ENCODE data around the gene SCO2. TPM values are rescaled to one million over a fixed set of nuclear protein-coding genes. Genes with fewer than 3 reads are reported as not detected.
A peak's percentile ranks its signal among the peaks of the same experiment; 100 is the strongest.

The SCO2 gene
- total RNA-seq, 1 experiment from 2014 or later = 7.0 TPM

GRCh38 chr22:50567721-50568252 lies 42.4 kb upstream of the SCO2 start:
- intact Hi-C loops (cut with micrococcal nuclease) = no loop called here
- no peak overlapping the region for H3K4me3 ChIP-seq (replicated peaks in 1 of 2; ENCODE audit: low read depth in 1 of 2, low read length in 2 of 2)
- peaks cover 6 to 11% of the 10 kb centered on the region in 2 experiments; a peak in 2 of 4 replicates for H3K4me1 ChIP-seq (ENCODE audit: control insufficient read depth in 1 of 2, insufficient read depth in 2 of 2, low read length in 2 of 2)
- no peak overlapping the region for H3K27ac ChIP-seq (ENCODE audit: low read depth, low read length)
- ChIA-PET POLR2A (no interaction called here), RAD21 (ENCODE audit: low non-redundant PET in 1 of 2, low total read pairs in 2 of 2, uncharacterized antibody in 2 of 2, unreplicated experiment in 2 of 2) (no interaction called here), CTCF (no interaction called here)
- H3K36me3 ChIP-seq (ENCODE audit: control insufficient read depth in 1 of 2, insufficient read depth in 2 of 2, low read length in 2 of 2) = peaks cover 0 to 5% of the 10 kb centered on the region in 2 experiments; a peak in 1 of 4 replicates
- DNase-seq (ENCODE audit: low read depth, low spot score) (no peak), ATAC-seq (no peak)
- BruUV-seq (replicated peaks) = no TSS peak
- no peak overlapping the region for H2AFZ ChIP-seq (ENCODE audit: low read depth, low read length, poor library complexity, severe bottlenecking)
- no peak overlapping the region for H3K9ac ChIP-seq (ENCODE audit: low read length)
- H3K9me2 ChIP-seq (ENCODE audit: insufficient read depth) = no peaks in the 10 kb centered on the region
- no peaks in the 10 kb centered on the region for H4K20me1 ChIP-seq (ENCODE audit: insufficient read depth)
- H3K79me2 ChIP-seq (ENCODE audit: insufficient read depth, low read length) = no peaks in the 10 kb centered on the region
- no peaks in the 10 kb centered on the region for H3K27me3 ChIP-seq (ENCODE audit: insufficient read depth, low read length)
- H3K9me3 ChIP-seq (ENCODE audit: control insufficient read depth in 1 of 2, insufficient read depth in 1 of 2, low read depth in 1 of 2, low read length in 2 of 2) = no peaks in the 10 kb centered on the region
- TF ChIP-seq CEBPB (IDR thresholded peaks at IDR 0.05; ENCODE audit: low read depth) = no peak
- TF ChIP-seq ZFX (IDR thresholded peaks at IDR 0.05) = no peak
- TF ChIP-seq RAD21 (IDR thresholded peaks at IDR 0.05; ENCODE audit: low read depth) = no peak
- TF ChIP-seq ZBTB33 (IDR thresholded peaks at IDR 0.05; ENCODE audit: extremely low read depth, insufficient replicate concordance, low read length) = no peak
- no peak for TF ChIP-seq POLR2A (IDR thresholded peaks at IDR 0.05; ENCODE audit: borderline replicate concordance, extremely low read depth, insufficient read depth, insufficient read length)
- TF ChIP-seq EZH2phosphoT487 (IDR thresholded peaks at IDR 0.05; ENCODE audit: borderline replicate concordance) = no peak
- no peak for TF ChIP-seq SIN3A (IDR thresholded peaks at IDR 0.05; ENCODE audit: low read depth)
- no peak for TF ChIP-seq SP1 (IDR thresholded peaks at IDR 0.05; ENCODE audit: low read depth)
- no peak overlapping the region for H3K4me2 ChIP-seq (ENCODE audit: low read length)

GRCh38 chr22:50564289-50564688 lies 38.9 kb upstream of the SCO2 start:
- TF ChIP-seq POLR2AphosphoS5 (IDR thresholded peaks at IDR 0.05; ENCODE audit: low read depth, low read length) = no peak
- TF ChIP-seq SIN3A (IDR thresholded peaks at IDR 0.05; ENCODE audit: low read depth) = no peak
- Histone ChIP-seq H3K4me3 (replicated peaks in 1 of 2; ENCODE audit: low read depth in 1 of 2, low read length in 2 of 2) (no peak overlapping the region), H3K36me3 (ENCODE audit: control insufficient read depth in 1 of 2, insufficient read depth in 2 of 2, low read length in 2 of 2) (peaks cover 0 to under 1% of the 10 kb centered on the region in 2 experiments; a peak in 1 of 4 replicates), H3K27me3 (ENCODE audit: insufficient read depth, low read length) (no peaks in the 10 kb centered on the region), H3K79me2 (ENCODE audit: insufficient read depth, low read length) (no peaks in the 10 kb centered on the region), H3K4me2 (ENCODE audit: low read length) (peak overlapping the region; percentile 12; the same call in 1 of the 2 replicates), H4K20me1 (ENCODE audit: insufficient read depth) (no peaks in the 10 kb centered on the region), H3K9me2 (ENCODE audit: insufficient read depth) (no peaks in the 10 kb centered on the region), H3K27ac (ENCODE audit: low read depth, low read length) (no peak overlapping the region), H3K9me3 (ENCODE audit: control insufficient read depth in 1 of 2, insufficient read depth in 1 of 2, low read depth in 1 of 2, low read length in 2 of 2) (no peaks in the 10 kb centered on the region), H3K4me1 (ENCODE audit: control insufficient read depth in 1 of 2, insufficient read depth in 2 of 2, low read length in 2 of 2) (peaks cover 6 to 11% of the 10 kb centered on the region in 2 experiments; a peak in 2 of 4 replicates), H3K9ac (ENCODE audit: low read length) (no peak overlapping the region), H2AFZ (ENCODE audit: low read depth, low read length, poor library complexity, severe bottlenecking) (no peak overlapping the region)
- DNase-seq (ENCODE audit: low read depth, low spot score) (no peak), ATAC-seq (no peak)
- ChIA-PET CTCF (interaction anchor here (1.4 kb wide), 1 partner anchor 56 kb away, joined by 4 read pairs; no protein-coding TSS in a partner anchor), POLR2A (interaction anchor here (1.0 kb wide), 1 partner anchor 64 kb away, joined by 3 read pairs; the partner anchor contains the start of gene ARSA), RAD21 (ENCODE audit: low non-redundant PET in 1 of 2, low total read pairs in 2 of 2, uncharacterized antibody in 2 of 2, unreplicated experiment in 2 of 2) (no interaction called here)
- BruUV-seq (replicated peaks) = no TSS peak
- intact Hi-C loops (cut with micrococcal nuclease) = no loop called here

All from HCT116 (cell line).